AG09309 (cell line): ENCODE results near the gene OTOF.

Experiments
- DNase-seq: peaks from one replicate; pipeline ENCODE4 v3.0.0-alpha.2; 2010; ENCODE audit warnings: low read depth
- H3K4me3 ChIP-seq: 2 replicates; pipeline ENCODE4 v1.5.1; 2011; ENCODE audit warnings: mild to moderate bottlenecking, low read depth, low read length, moderate library complexity; ENCODE audit not compliant: control insufficient read depth
- CTCF ChIP-seq: IDR thresholded peaks from 2 replicates; pipeline ENCODE4 v1.5.1; 2011; ENCODE audit warnings: mild to moderate bottlenecking, low read depth, low read length, inconsistent platforms; ENCODE audit not compliant: insufficient read depth, control insufficient read depth; ENCODE audit errors: missing control alignments

Gene OTOF

GRCh38 chr2:26421961-26422360 lies 56.0 kb downstream of the OTOF start:
- no peak for DNase-seq
- no peak for TF ChIP-seq CTCF
- no peak overlapping the region for H3K4me3 ChIP-seq

DNA sequence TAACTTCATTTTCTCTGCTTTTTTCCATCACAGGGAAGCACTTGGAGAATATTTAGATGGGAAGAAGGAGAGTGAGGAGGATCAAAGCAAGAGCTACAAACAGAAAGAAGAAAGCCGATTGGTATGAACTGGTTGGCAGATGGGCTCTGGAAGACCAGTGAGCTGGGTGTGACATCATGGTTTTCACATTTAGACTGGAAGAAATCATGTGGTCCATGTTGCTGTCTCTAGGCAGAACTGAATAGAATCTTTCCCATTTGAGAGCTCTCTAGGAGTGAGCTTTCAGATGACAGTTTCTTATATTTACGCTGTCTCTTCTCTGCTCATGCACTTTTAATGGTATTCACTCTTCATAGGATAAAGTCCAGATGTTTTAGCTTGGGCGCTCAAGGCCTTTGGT lies 63.6 kb downstream of the OTOF start:
- DNase-seq = no peak
- no peak for TF ChIP-seq CTCF
- no peak overlapping the region for H3K4me3 ChIP-seq

DNA sequence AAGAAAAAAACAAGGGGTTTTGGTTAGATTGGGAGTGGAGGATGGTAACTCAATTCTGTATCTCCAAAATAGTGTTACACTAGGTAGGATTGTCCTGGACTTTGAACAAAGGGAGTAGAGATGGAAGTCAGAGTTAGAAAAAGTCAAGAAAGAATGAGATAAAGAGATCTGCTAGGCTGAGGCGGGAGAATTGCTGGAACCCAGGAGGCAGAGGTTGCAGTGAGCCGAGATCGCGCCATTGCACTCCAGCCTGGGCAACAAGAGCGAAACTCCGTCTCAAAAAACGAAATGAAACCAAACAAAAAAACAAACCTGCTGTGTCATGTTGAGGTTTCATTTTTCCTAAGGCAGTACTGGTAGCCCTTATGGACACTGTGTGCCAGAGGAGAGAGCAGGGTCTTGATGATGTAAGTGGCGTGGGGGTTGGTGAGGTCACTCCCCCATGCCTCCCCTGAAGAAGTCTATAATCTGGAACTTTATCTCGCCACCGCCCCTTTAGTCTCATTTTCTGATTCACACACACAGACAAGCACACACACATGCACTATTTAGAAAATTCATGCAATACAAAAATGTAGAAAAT lies 65.7 kb downstream of the OTOF start:
- DNase-seq = no peak
- H3K4me3 ChIP-seq = no peak overlapping the region

DNA sequence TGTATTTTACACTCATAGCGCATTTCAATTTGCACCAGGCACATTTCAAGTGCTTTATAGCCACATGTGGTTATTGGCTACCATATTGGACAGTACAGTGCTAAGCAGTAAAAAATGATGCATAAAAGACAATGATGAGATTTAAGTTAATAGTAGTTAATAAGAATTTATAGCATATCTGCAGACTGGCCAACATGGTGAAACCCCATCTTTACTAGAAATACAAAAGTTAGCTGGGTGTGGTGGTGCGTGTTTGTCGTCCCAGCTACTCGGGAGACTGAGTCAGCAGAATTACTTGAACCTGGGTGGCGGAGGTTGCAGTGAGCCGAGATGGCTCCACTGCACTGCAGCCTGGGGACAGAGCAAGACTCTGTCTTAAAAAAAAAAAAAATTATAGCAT lies 66.5 kb downstream of the OTOF start:
- no peak overlapping the region for H3K4me3 ChIP-seq
- TF ChIP-seq CTCF = no peak
- no peak for DNase-seq

More for the DNA sequence above, 65.7 kb downstream of the OTOF start:
- TF ChIP-seq CTCF = no peak

- no peak overlapping the region for H3K4me3 ChIP-seq
- no peak for TF ChIP-seq CTCF
- DNase-seq = no peak
These were observed 67.1 kb downstream of the OTOF start for GRCh38 chr2:26410764-26411243.

DNA sequence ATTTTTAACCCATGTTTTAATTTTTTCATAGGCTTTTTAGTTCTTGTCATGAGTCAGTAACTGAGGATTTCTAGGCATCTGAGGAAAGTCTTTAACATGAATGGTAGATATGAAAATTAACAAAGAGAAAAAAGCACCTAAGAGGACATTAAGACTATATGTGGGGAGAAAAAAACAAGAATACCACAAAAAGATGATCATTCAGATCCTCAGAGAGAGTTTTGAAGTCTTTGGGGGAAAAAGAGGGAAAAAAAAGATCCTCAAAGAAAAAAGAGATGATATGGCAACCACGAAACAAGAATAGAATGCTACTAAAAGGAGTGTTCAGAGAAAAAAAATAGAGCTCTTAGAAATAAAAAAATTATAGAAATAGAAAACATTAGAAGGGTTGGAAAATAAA lies 68.1 kb downstream of the OTOF start:
- DNase-seq = no peak
- no peak for TF ChIP-seq CTCF
- no peak overlapping the region for H3K4me3 ChIP-seq
